Progenitor cell of endocrine pancreas (in vitro differentiated cells): ENCODE results near the gene KLF12. TPM values are rescaled to one million over a fixed set of nuclear protein-coding genes. Genes with fewer than 3 reads are reported as not detected.
A peak's percentile ranks its signal among the peaks of the same experiment; 100 is the strongest.

Source experiments
- DNase-seq: peaks from one replicate; pipeline ENCODE4 v3.0.0; 2021; ENCODE audit warnings: low spot score; ENCODE audit not compliant: unreplicated experiment
- H3K27ac Mint-ChIP-seq: 2 replicates; pipeline ENCODE4 v1.8.0; 2021; ENCODE audit warnings: mild to moderate bottlenecking, moderate library complexity, mixed read lengths
- H3K27me3 Mint-ChIP-seq: 2 replicates; pipeline ENCODE4 v1.8.0; 2021; ENCODE audit warnings: mixed read lengths
- H3K36me3 Mint-ChIP-seq: 2 replicates; pipeline ENCODE4 v1.8.0; 2022; ENCODE audit warnings: mixed read lengths; ENCODE audit not compliant: insufficient read depth
- H3K4me1 Mint-ChIP-seq: 2 replicates; pipeline ENCODE4 v1.8.0; 2021; ENCODE audit warnings: low read depth, mixed read lengths
- H3K4me3 Mint-ChIP-seq: 2 replicates; pipeline ENCODE4 v1.8.0; 2021; ENCODE audit warnings: low read depth, mild to moderate bottlenecking, moderate library complexity, mixed read lengths
- H3K9me3 Mint-ChIP-seq: 2 replicates; pipeline ENCODE4 v1.8.0; 2021; ENCODE audit warnings: low read depth, mixed read lengths
- long read RNA-seq: library from polyadenylated mRNA; unstranded; transcript quantifications from one replicate; pipeline ENCODE4 v2.0.0, GENCODE V29; 2020
- total RNA-seq: library from RNA; stranded (reverse); gene quantifications from 2 replicates; pipeline ENCODE4 v1.2.1, GENCODE V29; 2021
- TF ChIP-seq, protein P1 (sequence below): fragments of 200-600 bp; sonication (generic); IDR thresholded peaks from one replicate; pipeline ENCODE4 v1.5.0; 2021; ENCODE audit warnings: antibody characterized with exemption, mild to moderate bottlenecking; ENCODE audit not compliant: unreplicated experiment

KLF12 gene
- 25.2 and 25.4 TPM in 2 replicates for total RNA-seq
- long read RNA-seq, partial matches to known transcripts, result 0 of 10 reads
- long read RNA-seq, other reads (novel, unspliced or antisense), result 10 of 10 reads

DNA sequence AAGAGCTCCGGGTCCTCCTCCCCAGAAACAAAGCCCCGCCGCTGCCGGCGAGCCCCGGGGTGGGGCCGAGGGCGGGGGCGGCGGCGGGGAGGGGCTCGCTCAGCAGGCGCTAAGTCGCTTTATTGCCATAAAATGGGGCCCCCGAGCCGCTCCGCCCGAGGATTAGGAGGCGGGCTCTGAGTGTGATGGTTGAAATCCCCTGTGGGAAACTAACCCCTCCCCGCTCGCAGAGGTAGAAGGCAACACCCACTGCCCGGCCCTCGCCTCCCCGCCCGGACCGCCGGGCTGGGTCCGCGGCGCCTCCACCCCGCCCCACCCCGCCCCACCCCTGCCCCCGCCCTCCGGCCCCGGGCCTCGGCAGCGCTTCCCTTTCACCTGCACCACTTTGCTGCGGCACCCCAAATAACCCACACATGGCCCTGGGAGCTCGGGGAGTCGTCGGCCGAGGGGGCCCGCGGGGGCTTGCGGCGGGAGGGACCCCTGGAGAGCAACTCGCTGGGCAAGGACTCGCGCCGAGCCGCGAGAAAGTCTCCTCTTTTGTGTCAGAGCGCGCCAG lies at the start of gene KLF12:
Gene KLF12, minus strand, starts transcription at position 184 of the 556 bp plus-strand sequence.
- H3K36me3 Mint-ChIP-seq, result no peaks in the 10 kb centered on the region
- H3K9me3 Mint-ChIP-seq, result no peaks in the 10 kb centered on the region
- TF ChIP-seq, protein P1, sequence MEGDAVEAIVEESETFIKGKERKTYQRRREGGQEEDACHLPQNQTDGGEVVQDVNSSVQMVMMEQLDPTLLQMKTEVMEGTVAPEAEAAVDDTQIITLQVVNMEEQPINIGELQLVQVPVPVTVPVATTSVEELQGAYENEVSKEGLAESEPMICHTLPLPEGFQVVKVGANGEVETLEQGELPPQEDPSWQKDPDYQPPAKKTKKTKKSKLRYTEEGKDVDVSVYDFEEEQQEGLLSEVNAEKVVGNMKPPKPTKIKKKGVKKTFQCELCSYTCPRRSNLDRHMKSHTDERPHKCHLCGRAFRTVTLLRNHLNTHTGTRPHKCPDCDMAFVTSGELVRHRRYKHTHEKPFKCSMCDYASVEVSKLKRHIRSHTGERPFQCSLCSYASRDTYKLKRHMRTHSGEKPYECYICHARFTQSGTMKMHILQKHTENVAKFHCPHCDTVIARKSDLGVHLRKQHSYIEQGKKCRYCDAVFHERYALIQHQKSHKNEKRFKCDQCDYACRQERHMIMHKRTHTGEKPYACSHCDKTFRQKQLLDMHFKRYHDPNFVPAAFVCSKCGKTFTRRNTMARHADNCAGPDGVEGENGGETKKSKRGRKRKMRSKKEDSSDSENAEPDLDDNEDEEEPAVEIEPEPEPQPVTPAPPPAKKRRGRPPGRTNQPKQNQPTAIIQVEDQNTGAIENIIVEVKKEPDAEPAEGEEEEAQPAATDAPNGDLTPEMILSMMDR, result no peak
- peak within 1 kb of the TSS; percentile 96 for H3K27ac Mint-ChIP-seq
- H3K4me1 Mint-ChIP-seq, result peaks cover 14% of the 10 kb centered on the region
- peak within 1 kb of the TSS; percentile 91 for H3K4me3 Mint-ChIP-seq
- DNase-seq, result peak; percentile 75
- peaks cover 5% of the 10 kb centered on the region for H3K27me3 Mint-ChIP-seq

DNA sequence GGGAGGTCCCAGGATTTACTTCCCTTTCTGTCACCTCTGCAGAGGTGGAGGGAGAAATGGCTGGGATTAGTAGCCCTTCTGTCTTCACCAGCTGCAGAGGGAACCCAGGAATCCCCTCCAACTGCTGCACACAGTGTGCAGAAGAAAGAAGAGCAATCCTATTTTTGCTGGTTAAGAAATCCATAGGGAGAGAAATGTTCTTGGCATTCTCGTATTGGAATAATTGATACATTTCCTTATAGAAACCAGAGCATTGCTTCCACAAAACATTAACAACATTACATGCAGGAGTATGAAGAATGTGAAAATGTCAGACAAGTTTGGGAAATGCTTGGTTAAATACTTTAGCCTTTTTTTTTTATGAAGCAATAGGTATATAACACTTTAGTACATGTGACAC lies 48.3 kb upstream of the KLF12 start:
- TF ChIP-seq, protein P1, result no peak
- H3K9me3 Mint-ChIP-seq, result no peaks in the 10 kb centered on the region
- H3K4me3 Mint-ChIP-seq, result no peak overlapping the region
- H3K27ac Mint-ChIP-seq, result no peak overlapping the region
- H3K36me3 Mint-ChIP-seq, result no peaks in the 10 kb centered on the region
- peaks cover 3% of the 10 kb centered on the region for H3K27me3 Mint-ChIP-seq
- DNase-seq, result no peak
- H3K4me1 Mint-ChIP-seq, result peaks cover 2% of the 10 kb centered on the region

DNA sequence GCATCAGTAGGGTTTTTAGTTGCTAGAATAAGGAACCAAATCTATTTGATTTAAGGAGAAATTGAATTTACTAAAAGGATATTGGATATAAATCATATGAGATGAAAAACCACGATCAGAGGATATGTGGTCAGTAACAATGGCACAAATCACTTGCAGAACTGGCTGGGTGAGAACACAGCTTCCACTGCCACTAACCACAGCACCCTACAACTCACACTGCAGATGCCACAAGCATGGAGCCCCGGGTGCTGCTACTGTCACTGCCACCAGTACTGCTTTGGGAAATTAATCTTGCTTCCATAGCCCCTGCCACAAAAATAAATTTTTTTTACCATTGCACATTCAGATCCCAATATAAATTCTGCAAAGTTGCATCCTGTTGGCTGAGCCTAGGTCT lies 40.6 kb upstream of the KLF12 start:
- H3K27ac Mint-ChIP-seq, result peak overlapping the region; percentile 21
- no peaks in the 10 kb centered on the region for H3K36me3 Mint-ChIP-seq
- TF ChIP-seq, protein P1, result no peak
- no peaks in the 10 kb centered on the region for H3K9me3 Mint-ChIP-seq
- H3K27me3 Mint-ChIP-seq, result peaks cover 11% of the 10 kb centered on the region
- no peak for DNase-seq
- no peaks in the 10 kb centered on the region for H3K4me1 Mint-ChIP-seq
- no peak overlapping the region for H3K4me3 Mint-ChIP-seq

DNA sequence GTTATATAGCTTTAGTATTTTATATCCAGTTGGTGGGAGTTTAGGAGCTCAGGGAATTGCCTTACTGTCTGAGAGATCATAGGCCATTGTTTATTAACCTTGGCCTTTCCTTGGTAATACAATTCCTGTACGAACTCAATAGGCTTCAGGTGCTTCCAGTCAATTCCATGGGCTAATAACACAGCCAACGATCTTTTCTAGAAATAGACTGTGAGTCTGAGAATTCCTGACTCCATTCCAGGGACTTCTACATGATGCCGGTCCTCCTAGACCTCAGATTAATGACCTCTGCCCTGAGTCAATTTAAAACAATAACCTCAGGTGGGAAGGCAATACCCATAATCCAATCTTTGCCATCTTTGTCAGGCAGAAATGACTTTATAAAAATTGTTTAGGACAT lies 39.6 kb upstream of the KLF12 start:
- Mint-ChIP-seq H3K9me3 (no peaks in the 10 kb centered on the region), H3K4me1 (no peaks in the 10 kb centered on the region), H3K36me3 (no peaks in the 10 kb centered on the region), H3K27me3 (peaks cover 11% of the 10 kb centered on the region), H3K4me3 (no peak overlapping the region), H3K27ac (no peak overlapping the region)
- TF ChIP-seq, protein P1, result no peak
- no peak for DNase-seq

DNA sequence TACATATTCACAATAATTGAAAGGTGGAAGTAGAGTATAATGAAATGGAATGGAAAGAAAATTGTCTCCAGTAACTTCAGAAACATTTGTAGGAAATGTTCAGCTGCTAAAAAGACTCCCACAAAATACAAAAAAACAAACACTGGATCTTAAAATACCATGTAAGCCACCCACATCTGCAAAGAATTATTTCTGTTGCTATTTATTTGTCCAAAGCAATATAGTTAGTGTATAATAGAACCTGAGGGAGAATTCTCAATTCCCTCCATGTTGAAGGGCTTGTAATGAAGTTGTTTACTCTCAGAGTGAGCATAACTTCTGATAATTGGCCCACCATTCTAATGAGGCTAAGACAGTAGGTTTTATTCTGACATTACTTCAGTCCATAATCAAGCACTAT lies 37.4 kb upstream of the KLF12 start:
- Mint-ChIP-seq H3K27me3 (peaks cover 12% of the 10 kb centered on the region), H3K9me3 (no peaks in the 10 kb centered on the region), H3K27ac (no peak overlapping the region), H3K4me3 (no peak overlapping the region), H3K36me3 (no peaks in the 10 kb centered on the region), H3K4me1 (peaks cover 1% of the 10 kb centered on the region)
- TF ChIP-seq, protein P1, result no peak
- no peak for DNase-seq
